Lower lobe of right lung (tissue), 2 donors: ENCODE data around the gene CSNK1E. TPM values are rescaled to one million over a fixed set of nuclear protein-coding genes. Genes with fewer than 3 reads are reported as not detected.

ENCODE experiments used
- ATAC-seq, 2 donors: fragments of 200-7000 bp; cut with Tn5 transposase; one replicate each; pipeline ENCODE4 v1.9.1; 2020 to 2022; ENCODE audit warnings: mild to moderate bottlenecking in 2 of 2, moderate library complexity in 2 of 2
- DNase-seq: peaks from one replicate; pipeline ENCODE4 v3.0.0-alpha.2; 2020
- H3K27ac ChIP-seq: fragments of 200-600 bp; one replicate; pipeline ENCODE4 v1.8.0; 2022
- H3K27me3 ChIP-seq: fragments of 200-600 bp; one replicate; pipeline ENCODE4 v1.8.0; 2022; ENCODE audit warnings: low read depth
- H3K36me3 ChIP-seq: fragments of 200-600 bp; one replicate; pipeline ENCODE4 v1.8.0; 2022; ENCODE audit warnings: mild to moderate bottlenecking
- H3K4me1 ChIP-seq: fragments of 200-600 bp; one replicate; pipeline ENCODE4 v1.8.0; 2022
- H3K4me3 ChIP-seq: fragments of 200-600 bp; one replicate; pipeline ENCODE4 v1.8.0; 2022; ENCODE audit warnings: mild to moderate bottlenecking
- H3K9me3 ChIP-seq: fragments of 200-600 bp; one replicate; pipeline ENCODE4 v1.8.0; 2022
- intact Hi-C: fragments of 100-400 bp; cut with DNase I; formaldehyde crosslinking; loops from one replicate; pipeline ENCODE4 v1.11.0; 2022
- total RNA-seq: library from RNA; stranded (reverse); fragmentation: NEBNext Ultra II Directional; extraction: Animal tissue kit (Norgen Biotek cat#: 25700); gene quantifications from one replicate; pipeline ENCODE4 v1.2.1, GENCODE V29; 2021
- TF ChIP-seq, protein P1 (sequence below): fragments of 200-600 bp; IDR thresholded peaks from one replicate; pipeline ENCODE4 v1.8.0; 2022; ENCODE audit warnings: antibody characterized with exemption, mild to moderate bottlenecking
- donor health status: DM: no; HTN: yes; CAD: no; lungs with severe emphysema.

The CSNK1E gene
- total RNA-seq, 1 donor from 2014 or later: 126 TPM

DNA sequence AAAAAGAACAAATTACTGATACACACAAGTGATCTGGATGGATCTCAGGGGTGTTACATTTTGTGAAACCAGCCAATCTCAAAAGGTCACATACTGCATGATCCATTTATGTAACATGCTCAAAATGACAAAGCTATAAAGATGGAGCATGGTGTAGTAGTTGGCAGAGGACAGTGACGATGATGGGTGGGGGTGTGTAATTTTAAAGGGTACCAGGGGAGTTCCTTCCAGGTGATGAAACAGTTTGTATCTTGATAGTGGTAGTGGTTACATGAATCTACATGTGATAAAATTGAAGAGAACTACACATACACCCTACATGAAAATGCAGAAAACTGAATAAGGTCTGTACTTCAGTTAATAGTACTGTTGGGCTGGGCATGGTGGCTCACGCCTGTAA lies 61.5 kb downstream of the CSNK1E start:
- Histone ChIP-seq H3K4me1 (peaks cover 58% of the 10 kb centered on the region), H3K36me3 (no peaks in the 10 kb centered on the region), H3K27me3 (no peaks in the 10 kb centered on the region), H3K4me3 (no peak overlapping the region), H3K9me3 (no peaks in the 10 kb centered on the region), H3K27ac (no peak overlapping the region)
- TF ChIP-seq, protein P1, sequence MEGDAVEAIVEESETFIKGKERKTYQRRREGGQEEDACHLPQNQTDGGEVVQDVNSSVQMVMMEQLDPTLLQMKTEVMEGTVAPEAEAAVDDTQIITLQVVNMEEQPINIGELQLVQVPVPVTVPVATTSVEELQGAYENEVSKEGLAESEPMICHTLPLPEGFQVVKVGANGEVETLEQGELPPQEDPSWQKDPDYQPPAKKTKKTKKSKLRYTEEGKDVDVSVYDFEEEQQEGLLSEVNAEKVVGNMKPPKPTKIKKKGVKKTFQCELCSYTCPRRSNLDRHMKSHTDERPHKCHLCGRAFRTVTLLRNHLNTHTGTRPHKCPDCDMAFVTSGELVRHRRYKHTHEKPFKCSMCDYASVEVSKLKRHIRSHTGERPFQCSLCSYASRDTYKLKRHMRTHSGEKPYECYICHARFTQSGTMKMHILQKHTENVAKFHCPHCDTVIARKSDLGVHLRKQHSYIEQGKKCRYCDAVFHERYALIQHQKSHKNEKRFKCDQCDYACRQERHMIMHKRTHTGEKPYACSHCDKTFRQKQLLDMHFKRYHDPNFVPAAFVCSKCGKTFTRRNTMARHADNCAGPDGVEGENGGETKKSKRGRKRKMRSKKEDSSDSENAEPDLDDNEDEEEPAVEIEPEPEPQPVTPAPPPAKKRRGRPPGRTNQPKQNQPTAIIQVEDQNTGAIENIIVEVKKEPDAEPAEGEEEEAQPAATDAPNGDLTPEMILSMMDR: no peak
- intact Hi-C loops: no loop called here
- DNase-seq: no peak
- ATAC-seq: no peak

DNA sequence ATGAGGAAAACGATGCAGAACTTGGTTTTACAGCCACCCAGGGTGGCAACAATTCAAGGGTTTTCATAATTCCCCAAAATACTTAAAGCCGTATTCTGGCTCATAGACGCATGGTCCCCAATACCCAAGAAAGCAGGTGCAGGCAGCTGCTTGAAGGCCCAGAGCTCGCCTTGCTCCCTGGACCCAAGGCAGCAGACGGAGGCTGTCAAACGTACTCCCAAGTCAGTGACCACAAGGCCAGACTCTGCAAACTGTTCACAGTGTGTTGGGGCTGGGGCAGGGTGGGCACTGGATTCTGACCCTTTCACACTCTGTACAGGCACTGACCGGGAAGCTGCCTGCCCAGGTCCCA lies 65.9 kb downstream of the CSNK1E start:
- Histone ChIP-seq H3K36me3 (peaks cover 16% of the 10 kb centered on the region), H3K27me3 (no peaks in the 10 kb centered on the region), H3K9me3 (no peaks in the 10 kb centered on the region), H3K27ac (no peak overlapping the region), H3K4me1 (peaks cover 32% of the 10 kb centered on the region), H3K4me3 (no peak overlapping the region)
- ATAC-seq: peak in 1 of 2 donors; percentile 10
- intact Hi-C loops: no loop called here
- DNase-seq: no peak
- TF ChIP-seq, protein P1: no peak

DNA sequence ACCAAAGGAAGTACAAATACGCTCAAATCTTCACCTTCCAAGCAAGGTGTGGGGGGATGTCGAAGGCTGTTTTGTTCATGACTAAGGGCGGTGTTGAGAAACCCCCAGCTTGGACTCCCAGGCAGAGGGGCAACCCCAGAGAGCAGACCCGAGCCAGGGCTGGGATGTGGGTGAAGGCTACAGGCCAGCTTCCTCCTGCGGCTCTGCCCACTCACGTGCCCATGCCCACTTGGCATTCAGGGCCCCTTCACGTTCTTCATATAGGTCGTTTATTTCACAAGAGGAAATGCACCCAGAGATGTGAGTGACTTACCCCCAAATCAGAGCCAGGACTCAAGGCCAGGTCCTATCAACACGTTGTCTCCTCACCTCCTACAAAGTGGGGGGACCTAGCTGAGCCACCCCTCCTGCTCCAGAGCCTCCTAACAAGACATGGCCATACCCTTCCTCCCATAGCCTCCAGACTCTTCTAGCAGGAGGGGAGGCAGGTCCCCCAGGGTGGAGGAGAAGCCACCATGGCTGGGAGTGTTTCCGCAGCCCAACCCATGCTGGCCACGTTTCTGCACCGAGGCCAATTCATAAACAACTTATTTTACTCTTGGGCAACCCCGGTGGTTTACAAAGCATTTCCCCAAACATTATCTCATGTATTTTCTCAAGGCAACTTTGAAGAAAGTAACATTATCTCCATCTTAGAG lies 66.4 kb downstream of the CSNK1E start:
- Histone ChIP-seq H3K36me3 (peaks cover 21% of the 10 kb centered on the region), H3K4me3 (no peak overlapping the region), H3K9me3 (no peaks in the 10 kb centered on the region), H3K27ac (no peak overlapping the region), H3K27me3 (no peaks in the 10 kb centered on the region), H3K4me1 (peaks cover 31% of the 10 kb centered on the region)
- intact Hi-C loops: no loop called here
- no peak for ATAC-seq
- TF ChIP-seq, protein P1: no peak
- DNase-seq: no peak

DNA sequence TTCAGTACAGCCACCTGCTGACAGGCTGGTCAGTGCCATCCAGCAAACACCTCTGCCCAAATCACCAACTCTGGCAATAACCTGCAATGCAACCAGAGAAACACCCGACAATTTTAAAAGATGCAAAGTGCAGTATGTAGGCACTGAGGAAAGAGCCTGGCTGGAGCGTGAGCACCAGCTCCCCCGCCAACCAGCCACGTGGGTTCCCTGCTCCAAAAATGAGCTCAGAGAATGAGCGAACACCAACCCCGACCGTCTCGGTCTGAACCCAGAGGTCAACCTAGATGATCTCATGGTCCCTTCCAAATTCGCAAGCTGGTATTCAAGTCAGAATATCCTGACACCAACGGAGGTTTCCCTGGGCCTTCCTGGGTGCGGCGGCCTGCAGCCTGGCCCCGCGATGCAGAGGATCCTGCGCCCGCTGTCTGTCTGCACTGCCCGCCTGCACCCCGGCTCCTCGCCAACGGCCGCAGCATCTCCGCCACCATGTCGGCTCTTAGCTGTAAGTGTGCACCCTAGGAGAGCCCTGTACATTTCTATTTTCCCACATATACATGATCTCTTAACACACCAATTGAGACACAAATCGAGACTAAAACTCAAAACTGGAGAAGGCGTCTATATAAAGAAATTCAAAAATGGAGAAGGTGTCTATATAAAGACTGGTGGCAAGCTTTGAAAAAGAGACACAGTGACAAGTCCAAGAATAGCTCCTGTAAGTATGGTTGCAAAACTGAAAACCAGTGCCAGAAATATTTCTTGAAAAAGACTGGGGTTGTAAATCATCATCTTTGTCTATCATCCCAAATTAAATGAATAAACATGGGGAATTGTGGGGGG lies 67.2 kb downstream of the CSNK1E start:
- Histone ChIP-seq H3K4me1 (peaks cover 31% of the 10 kb centered on the region), H3K4me3 (no peak overlapping the region), H3K36me3 (peaks cover 26% of the 10 kb centered on the region), H3K27me3 (no peaks in the 10 kb centered on the region), H3K27ac (no peak overlapping the region), H3K9me3 (no peaks in the 10 kb centered on the region)
- no peak for DNase-seq
- intact Hi-C loops: no loop called here
- ATAC-seq: no peak
- TF ChIP-seq, protein P1: no peak

DNA sequence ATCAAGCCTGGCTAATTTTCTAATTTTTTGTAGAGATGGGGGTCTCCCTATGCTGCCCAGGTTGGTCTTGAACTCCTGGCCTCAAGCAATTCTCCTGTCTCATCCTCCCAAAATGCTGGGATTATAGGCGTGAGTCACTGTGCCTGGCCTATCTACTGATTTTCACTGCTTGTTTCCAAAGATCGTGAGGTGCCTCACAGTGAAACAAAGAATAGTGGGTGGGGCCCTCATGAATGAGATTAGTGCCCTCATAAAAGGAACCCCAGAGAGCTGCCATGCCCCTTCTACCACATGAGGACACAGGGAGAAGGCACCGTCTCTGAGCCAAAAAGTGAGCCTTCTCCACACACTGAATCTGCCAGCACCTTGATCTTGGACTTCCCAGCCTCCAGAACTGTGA lies 67.9 kb downstream of the CSNK1E start:
- H3K4me1 ChIP-seq: peaks cover 31% of the 10 kb centered on the region
- TF ChIP-seq, protein P1: no peak
- no peaks in the 10 kb centered on the region for H3K9me3 ChIP-seq
- no peak overlapping the region for H3K4me3 ChIP-seq
- DNase-seq (no peak), ATAC-seq (no peak)
- H3K27me3 ChIP-seq: no peaks in the 10 kb centered on the region
- intact Hi-C loops: no loop called here
- H3K36me3 ChIP-seq: peaks cover 33% of the 10 kb centered on the region
- H3K27ac ChIP-seq: no peak overlapping the region
